Measurements from ENCODE around the gene PTPRC. TPM values are rescaled to one million over a fixed set of nuclear protein-coding genes. Genes with fewer than 3 reads are reported as not detected.

PTPRC gene
- total and polyA plus RNA-seq, 8 donors, result 0.59 to 20.5 (median 2.7) TPM

DNA sequence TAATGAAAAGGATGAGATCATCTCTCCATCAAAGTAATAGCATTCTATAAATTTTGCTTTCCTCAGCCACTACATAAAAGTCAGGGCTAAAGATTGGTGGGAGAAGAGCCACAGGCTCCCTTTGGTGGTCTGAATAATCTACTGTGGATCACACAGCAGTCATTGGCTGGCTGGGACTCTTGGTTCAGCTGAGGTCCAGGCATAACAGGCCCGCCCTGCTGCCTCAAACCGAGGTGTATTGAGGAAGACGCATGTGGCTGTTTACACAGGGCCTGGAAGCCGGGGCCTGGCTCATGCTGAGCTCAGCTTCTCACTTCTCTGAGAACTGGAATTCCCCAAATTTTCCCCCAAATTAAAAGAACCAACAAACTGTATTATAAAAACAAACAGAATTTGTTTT is 139.2 kb downstream of the PTPRC start:
- FAIRE-seq, result no peak
- intact Hi-C loops (cut with DNase I), result no loop called here
- ATAC-seq, result peak in 2 of 4 donors; percentile 23 to 38
- Histone ChIP-seq H3K4me1 (no peaks in the 10 kb centered on the region), H3K4me3 (no peak overlapping the region), H3K9me3 (no peaks in the 10 kb centered on the region), H3K36me3 (no peaks in the 10 kb centered on the region), H3K27me3 (no peaks in the 10 kb centered on the region), H3K27ac (no peak overlapping the region)
- TF ChIP-seq, protein P1, sequence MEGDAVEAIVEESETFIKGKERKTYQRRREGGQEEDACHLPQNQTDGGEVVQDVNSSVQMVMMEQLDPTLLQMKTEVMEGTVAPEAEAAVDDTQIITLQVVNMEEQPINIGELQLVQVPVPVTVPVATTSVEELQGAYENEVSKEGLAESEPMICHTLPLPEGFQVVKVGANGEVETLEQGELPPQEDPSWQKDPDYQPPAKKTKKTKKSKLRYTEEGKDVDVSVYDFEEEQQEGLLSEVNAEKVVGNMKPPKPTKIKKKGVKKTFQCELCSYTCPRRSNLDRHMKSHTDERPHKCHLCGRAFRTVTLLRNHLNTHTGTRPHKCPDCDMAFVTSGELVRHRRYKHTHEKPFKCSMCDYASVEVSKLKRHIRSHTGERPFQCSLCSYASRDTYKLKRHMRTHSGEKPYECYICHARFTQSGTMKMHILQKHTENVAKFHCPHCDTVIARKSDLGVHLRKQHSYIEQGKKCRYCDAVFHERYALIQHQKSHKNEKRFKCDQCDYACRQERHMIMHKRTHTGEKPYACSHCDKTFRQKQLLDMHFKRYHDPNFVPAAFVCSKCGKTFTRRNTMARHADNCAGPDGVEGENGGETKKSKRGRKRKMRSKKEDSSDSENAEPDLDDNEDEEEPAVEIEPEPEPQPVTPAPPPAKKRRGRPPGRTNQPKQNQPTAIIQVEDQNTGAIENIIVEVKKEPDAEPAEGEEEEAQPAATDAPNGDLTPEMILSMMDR (IDR thresholded peaks at IDR 0.05), result no peak
- 71 to 78% methylated on average over 4 of the region's 4 CpGs for WGBS, 2 donors
- peak in 1 of 6 donors; percentile 29 for DNase-seq

DNA sequence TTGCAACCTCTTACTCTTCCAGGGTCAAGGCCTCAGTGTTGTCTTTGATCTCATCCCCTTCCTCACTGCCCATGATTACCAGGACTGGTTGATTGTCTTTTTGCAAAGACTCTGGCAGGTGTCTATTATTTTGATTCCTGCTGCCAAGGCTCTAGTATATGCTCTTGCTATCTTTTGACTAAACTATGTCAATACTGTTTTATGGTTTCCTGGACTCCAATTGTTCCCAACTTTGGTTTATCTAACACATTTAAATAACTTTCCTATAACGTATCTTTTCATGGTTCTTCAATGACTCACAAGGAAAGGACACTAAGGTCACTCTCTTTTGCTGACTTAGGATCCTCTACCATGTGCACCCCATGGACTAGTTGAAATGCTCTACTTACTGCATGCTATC is 141.5 kb downstream of the PTPRC start:
- intact Hi-C loops (cut with DNase I), result no loop called here
- no peaks in the 10 kb centered on the region for H3K36me3 ChIP-seq
- no peak overlapping the region for H3K27ac ChIP-seq
- H3K4me1 ChIP-seq, result no peaks in the 10 kb centered on the region
- no peak for DNase-seq
- no peaks in the 10 kb centered on the region for H3K9me3 ChIP-seq
- H3K27me3 ChIP-seq, result no peaks in the 10 kb centered on the region
- no peak overlapping the region for H3K4me3 ChIP-seq
- TF ChIP-seq, protein P1 (IDR thresholded peaks at IDR 0.05), result no peak
- 48 to 72% methylated on average over 1 of the region's 1 CpG for WGBS, 2 donors
- FAIRE-seq, result no peak
- no peak for ATAC-seq

DNA sequence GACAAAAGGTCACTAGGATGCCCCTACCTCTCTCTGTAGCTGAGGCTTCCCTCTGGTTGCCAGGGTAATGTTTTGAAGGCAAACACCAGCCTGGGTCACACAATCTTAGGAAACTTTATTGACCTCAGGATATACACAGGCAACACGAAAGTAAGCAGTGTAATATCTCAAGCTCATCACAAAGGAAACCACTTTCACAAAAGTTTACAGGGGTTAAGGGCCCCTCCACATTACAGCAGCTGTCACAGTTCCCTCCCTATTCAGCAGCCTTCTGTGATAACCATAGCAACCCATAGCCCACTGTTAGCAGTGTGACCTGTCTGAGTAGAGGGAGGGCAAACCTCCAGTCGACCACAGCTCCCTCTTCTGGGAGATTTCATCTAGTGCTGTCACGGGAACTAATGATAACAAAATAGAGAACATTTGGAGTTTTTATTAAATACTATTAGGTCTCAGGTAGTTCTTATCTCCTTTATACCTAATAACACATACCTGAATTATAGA is 149.8 kb downstream of the PTPRC start:
- H3K4me1 ChIP-seq, result no peaks in the 10 kb centered on the region
- ATAC-seq (peak in 2 of 4 donors; percentile 12 to 61), FAIRE-seq (no peak), DNase-seq (no peak)
- WGBS, 2 donors, result 43 to 61% methylated on average over 3 of the region's 3 CpGs
- no peak overlapping the region for H3K4me3 ChIP-seq
- H3K27ac ChIP-seq, result no peak overlapping the region
- TF ChIP-seq, protein P1 (IDR thresholded peaks at IDR 0.05), result no peak
- H3K27me3 ChIP-seq, result no peaks in the 10 kb centered on the region
- no peaks in the 10 kb centered on the region for H3K9me3 ChIP-seq
- intact Hi-C loops (cut with DNase I), result no loop called here
- H3K36me3 ChIP-seq, result no peaks in the 10 kb centered on the region

DNA sequence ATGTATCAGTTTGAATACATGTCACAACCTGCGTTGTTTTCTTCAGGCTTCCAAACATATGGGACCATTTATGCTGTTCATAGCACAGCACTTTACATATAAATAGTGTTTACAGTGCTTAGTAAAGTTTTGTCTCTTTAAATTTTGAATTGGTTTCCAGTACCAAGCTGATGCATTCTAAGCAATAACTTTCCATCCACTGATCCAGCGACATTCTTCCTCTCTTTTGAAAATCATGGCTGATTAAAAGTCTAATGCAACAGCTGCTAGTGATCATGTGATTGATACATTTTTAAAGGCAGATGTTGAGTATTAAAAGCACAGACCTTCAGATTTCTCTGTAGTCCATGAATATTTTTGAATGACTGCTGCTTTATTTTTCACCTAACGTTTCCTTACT is 154.9 kb downstream of the PTPRC start:
- WGBS, 2 donors, result 58 to 87% methylated on average over 3 of the region's 3 CpGs
- ATAC-seq (no peak), DNase-seq (no peak), FAIRE-seq (no peak)
- TF ChIP-seq, protein P1 (IDR thresholded peaks at IDR 0.05), result no peak
- H3K4me3 ChIP-seq, result no peak overlapping the region
- no peaks in the 10 kb centered on the region for H3K27me3 ChIP-seq
- no peaks in the 10 kb centered on the region for H3K4me1 ChIP-seq
- H3K36me3 ChIP-seq, result no peaks in the 10 kb centered on the region
- intact Hi-C loops (cut with DNase I), result no loop called here
- H3K9me3 ChIP-seq, result no peaks in the 10 kb centered on the region
- no peak overlapping the region for H3K27ac ChIP-seq

DNA sequence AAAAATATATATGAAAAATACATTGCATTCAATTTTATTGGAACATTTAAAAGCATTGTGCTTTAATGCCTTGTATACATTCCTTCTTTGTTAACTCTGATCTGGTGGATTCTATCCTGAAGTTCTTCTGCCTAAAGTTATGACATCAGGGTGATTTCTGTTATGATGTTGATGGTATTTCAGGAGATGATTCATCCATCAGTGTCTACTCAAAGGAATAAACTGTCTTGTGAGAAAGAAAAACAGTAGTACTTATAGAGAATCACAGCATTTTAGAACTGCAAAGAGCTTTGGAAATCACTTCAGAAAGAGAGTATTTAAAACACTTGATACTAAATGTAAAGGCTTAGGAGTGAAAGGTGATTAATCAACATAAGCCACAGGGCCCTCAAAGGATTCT is 155.7 kb downstream of the PTPRC start:
- no peak for ATAC-seq
- no peak for FAIRE-seq
- Histone ChIP-seq H3K36me3 (no peaks in the 10 kb centered on the region), H3K4me3 (no peak overlapping the region), H3K9me3 (no peaks in the 10 kb centered on the region), H3K27me3 (no peaks in the 10 kb centered on the region), H3K27ac (no peak overlapping the region), H3K4me1 (no peaks in the 10 kb centered on the region)
- TF ChIP-seq, protein P1 (IDR thresholded peaks at IDR 0.05), result no peak
- DNase-seq, result no peak
- intact Hi-C loops (cut with DNase I), result no loop called here
